ENCODE data around the gene CRYBA2.

Gene CRYBA2

DNA sequence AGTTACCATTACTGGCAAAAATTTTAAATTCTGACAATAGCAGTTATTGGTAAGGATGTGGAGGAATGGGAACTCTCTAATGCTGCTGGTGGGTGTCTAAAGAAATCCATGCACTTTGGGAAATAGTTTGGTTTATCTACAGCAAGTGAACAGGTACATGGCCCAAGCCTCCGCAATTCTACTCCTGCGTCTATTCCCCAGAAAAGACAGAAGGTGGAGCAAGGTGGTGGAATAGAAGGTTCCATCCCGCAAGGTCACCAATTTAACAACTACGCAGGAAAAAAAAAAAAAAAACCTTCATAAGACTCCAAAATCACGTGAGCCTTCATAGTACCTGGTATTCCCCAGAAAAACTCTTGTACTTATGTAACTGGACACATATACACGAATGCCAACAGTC, 41.6 kb upstream of the CRYBA2 start:
- TF ChIP-seq, protein P1, sequence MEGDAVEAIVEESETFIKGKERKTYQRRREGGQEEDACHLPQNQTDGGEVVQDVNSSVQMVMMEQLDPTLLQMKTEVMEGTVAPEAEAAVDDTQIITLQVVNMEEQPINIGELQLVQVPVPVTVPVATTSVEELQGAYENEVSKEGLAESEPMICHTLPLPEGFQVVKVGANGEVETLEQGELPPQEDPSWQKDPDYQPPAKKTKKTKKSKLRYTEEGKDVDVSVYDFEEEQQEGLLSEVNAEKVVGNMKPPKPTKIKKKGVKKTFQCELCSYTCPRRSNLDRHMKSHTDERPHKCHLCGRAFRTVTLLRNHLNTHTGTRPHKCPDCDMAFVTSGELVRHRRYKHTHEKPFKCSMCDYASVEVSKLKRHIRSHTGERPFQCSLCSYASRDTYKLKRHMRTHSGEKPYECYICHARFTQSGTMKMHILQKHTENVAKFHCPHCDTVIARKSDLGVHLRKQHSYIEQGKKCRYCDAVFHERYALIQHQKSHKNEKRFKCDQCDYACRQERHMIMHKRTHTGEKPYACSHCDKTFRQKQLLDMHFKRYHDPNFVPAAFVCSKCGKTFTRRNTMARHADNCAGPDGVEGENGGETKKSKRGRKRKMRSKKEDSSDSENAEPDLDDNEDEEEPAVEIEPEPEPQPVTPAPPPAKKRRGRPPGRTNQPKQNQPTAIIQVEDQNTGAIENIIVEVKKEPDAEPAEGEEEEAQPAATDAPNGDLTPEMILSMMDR (IDR thresholded peaks at IDR 0.05; ENCODE audit: low read depth, low read length), result no peak
- DNase-seq (ENCODE audit: extremely low read depth, low read depth), result no peak

DNA sequence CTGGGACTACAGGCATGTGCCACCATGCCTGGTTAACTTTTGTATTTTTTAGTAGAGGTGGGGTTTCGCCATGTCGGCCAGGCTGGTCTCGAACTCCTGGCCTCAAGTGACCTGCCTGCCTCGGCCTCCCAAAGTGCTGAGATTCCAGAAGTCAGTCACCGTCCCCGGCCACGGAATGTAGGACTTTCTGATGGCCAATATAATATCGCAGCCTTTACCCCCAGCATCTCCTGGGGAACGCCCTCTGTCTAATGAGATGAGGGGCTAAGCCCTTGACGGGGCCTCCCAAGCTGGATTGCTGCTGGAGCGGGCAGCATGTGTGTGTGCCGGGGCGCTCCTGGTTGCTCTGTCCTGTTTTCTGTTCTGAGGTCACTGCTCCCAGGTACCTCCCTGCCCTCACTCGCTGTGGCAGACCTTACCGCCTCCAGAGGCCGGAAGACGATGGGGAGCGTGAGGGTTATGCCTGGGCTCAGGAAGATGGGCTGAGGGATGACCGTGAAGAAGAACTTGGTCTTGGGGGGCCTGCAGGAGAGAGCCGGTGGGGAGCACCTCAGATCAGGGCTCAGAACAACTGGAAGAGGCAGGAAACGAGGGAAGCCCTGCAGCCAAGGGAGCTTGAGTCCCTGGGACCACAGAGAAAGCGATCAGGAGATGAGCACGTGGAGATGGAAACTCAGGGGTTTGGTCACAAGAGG, 39.0 kb upstream of the CRYBA2 start:
- TF ChIP-seq, protein P1 (IDR thresholded peaks at IDR 0.05; ENCODE audit: low read depth, low read length), result no peak
- DNase-seq (ENCODE audit: extremely low read depth, low read depth), result no peak

DNA sequence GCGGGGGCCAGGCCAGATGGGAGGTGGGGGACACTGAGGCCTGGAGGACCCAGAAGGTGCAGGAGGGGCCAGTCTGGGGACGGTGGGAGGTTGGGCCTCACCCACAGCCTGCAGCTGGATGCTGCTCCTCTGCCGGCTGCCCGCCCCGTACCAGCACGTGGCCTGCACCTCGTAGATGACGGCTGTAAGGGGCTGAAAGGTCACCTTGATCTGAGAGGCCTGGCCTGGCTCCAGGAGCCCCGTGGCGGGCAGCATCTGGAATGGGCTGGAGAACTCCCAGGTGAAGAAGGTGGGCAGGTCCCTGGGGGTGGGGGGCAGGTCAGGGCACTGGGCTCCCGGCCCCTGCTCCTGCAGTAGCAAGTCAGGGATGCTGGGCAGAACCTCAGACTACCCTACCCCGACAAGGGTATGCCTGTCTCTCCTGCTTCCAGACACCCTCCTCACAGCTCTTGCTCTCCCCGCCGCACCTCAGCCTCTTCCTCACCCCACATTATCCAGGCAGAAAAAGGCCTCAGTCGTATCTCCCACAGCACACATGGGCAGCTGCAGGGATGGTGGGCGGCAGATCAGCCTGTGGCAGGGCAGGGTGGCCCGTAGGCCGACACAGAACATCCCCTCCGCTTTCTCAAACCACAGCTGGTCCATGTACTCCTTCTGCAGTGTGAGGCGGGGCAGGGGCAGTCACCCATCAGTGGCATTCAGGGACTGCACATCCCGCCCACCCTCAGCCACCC, 38.0 kb upstream of the CRYBA2 start:
- TF ChIP-seq, protein P1 (IDR thresholded peaks at IDR 0.05; ENCODE audit: low read depth, low read length), result no peak
- no peak for DNase-seq (ENCODE audit: extremely low read depth, low read depth)

DNA sequence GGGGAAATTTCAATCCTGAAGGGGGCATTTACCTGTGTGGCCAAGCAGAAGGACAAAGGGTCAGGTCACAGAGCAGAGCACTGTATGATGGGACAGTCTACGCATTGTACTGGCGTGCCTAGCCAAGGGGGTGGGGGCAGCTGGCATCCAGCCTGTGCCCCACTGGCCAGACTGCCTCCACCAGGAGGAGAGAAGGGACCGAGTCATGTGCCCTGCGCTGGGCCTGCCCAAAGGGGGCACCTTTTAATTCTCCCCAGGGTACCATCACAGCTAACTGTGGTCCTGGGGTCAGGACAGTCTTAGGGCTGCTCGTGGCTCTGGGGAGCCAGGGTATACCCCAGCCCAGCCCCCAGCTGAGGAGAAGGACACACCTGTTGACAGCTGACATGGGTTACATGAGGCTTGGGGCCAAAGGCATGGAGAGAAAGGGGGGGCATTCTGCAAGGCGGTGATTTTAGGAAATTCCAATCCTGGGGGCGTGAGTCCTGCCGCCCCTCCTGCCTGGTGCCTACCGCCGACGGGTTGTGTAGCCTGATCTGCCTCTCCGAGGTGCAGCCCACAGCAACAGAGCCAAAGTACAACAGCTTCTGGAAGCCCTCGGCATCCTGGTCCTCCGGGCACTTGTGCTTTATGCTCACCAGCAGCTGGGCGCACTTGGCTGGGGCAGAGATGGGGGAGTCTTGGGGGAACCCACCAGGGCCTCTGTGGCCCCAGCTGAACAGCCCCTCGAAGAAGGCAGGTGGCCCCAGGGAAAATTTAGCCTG, 37.1 kb upstream of the CRYBA2 start:
- TF ChIP-seq, protein P1 (IDR thresholded peaks at IDR 0.05; ENCODE audit: low read depth, low read length), result no peak

DNA sequence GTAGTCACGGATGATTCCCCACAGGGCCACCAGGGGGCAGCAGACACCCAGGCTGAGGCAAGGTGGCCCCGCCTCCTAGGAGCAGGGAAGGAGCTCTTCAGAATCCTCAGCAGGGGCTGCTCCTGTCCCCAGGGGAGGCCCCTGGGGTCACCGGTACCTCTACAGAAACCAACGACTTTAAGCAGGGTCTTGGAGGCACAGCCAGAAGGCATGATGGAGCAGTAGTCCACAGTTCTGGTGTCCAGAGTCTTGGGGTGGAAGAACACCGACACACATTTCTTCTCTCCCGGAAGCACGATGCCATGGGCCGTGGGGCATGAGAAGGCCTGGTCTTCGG, 36.6 kb upstream of the CRYBA2 start:
- TF ChIP-seq, protein P1 (IDR thresholded peaks at IDR 0.05; ENCODE audit: low read depth, low read length), result peak; percentile 91
- DNase-seq (ENCODE audit: extremely low read depth, low read depth), result peak; percentile 35

More for the DNA sequence above, 37.1 kb upstream of the CRYBA2 start:
- DNase-seq (ENCODE audit: extremely low read depth, low read depth), result no peak

DNA sequence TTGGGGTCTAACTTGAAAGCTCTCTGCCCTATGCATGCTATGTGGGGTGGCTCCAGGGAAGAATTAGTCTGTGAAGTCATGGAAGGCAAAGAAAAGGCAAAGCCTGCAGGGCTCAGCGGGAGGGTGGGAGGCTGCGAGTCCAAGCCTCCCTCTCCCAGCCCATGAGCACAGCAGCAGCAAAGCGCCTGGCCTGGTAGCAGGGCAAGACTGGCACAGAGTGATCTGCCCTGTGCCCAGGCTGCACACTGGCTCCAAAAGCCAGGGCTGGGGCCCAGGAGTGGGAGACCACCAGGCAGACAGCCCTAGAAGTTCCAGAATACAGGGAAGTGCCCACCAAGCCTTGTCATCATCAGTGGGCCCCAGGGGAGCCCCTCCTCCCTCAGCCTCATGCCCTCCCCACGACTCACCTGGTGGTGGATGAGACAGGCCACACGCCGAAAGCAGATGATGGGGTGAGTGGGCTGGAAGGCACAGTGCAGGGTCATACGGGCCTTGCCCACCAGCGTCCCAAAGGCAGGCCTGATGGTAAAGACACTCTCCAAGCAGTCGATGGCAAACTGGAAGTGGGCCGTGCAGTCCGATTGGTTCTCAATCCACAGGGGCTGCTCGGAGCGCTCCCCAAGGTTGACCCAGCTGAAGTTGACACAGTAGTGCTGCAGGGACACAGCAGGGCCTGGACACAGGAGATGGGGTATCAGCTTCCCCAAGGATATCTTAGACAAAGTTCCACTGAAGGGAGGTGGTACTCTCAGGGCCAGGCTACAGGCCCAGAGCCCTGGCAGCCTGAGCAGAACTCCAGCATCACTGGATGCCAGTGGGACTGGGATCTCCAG, 36.0 kb upstream of the CRYBA2 start:
- DNase-seq (ENCODE audit: extremely low read depth, low read depth), result no peak
- TF ChIP-seq, protein P1 (IDR thresholded peaks at IDR 0.05; ENCODE audit: low read depth, low read length), result no peak

Measured in AG09319 (cell line).